COR-L47 (cell line): Measurements from ENCODE around the gene RUNDC3A.
A peak's percentile ranks its signal among the peaks of the same experiment; 100 is the strongest.
"Not testable (repeated sequence)": the region's sequence is repeated elsewhere in the genome, so short reads cannot be mapped to it uniquely, and the experiment has no call there.

Experiments used
- DNase-seq: peaks from one replicate; lab custom pipeline; 2025; lab: John Stamatoyannopoulos, UW

Gene RUNDC3A

DNA sequence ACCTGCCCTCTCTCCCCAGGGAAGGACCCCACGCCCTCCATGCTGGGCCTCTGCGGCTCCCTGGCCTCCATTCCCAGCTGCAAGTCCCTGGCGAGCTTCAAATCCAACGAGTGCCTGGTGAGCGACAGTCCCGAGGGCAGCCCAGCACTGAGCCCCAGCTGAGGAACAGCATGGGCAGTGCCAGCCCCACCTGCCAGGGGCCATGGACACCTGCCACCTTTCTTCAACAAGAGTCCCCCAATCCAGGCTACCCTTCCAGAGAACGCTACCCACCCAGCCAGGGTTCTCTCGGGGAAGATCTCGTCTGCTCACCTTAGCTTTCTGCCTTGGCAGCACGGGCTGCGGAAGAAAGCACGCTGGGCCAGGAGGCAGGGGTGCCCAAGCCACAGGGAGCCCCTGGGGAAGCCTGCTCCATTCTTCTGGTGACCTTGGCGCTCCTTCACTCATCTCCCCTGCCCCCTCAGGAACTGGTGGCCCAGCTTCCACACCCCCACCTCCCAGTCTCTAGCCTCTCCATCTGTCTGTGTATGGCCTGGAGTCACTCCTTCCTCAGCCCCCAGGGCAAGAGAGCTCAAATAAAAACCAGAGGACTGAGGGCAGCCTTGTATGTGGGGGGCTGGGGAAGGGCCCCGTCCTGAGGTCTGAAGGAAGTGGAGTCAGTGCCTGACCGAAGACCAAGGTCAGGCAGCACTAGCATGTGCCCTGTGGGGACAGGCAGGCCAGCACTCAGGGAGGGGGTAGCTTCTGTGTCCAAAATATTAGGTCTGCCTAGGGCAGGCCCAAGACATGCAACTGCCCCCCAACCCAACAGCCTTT is 9.9 kb downstream of the RUNDC3A start:
- DNase-seq = no peak

DNA sequence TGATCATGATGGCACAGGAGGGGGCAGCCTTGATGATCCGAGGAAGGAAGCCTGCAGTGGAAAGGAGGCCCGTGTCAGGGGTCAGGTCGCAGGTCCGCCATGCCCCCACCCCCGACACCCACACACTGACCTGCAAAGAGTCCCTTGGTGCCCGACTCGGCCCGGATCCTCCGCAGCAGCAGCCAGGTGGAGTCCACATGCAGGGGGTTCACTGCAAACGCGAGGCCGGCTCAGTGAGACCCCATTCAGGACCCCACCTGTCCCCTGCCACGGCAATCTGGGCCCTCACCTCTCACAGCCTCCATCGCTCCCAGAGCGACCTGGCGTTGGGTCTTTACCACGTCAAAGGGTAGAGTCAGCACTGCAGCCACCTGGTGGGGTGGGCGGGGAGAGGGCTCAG is 11.7 kb downstream of the RUNDC3A start:
- no peak for DNase-seq

DNA sequence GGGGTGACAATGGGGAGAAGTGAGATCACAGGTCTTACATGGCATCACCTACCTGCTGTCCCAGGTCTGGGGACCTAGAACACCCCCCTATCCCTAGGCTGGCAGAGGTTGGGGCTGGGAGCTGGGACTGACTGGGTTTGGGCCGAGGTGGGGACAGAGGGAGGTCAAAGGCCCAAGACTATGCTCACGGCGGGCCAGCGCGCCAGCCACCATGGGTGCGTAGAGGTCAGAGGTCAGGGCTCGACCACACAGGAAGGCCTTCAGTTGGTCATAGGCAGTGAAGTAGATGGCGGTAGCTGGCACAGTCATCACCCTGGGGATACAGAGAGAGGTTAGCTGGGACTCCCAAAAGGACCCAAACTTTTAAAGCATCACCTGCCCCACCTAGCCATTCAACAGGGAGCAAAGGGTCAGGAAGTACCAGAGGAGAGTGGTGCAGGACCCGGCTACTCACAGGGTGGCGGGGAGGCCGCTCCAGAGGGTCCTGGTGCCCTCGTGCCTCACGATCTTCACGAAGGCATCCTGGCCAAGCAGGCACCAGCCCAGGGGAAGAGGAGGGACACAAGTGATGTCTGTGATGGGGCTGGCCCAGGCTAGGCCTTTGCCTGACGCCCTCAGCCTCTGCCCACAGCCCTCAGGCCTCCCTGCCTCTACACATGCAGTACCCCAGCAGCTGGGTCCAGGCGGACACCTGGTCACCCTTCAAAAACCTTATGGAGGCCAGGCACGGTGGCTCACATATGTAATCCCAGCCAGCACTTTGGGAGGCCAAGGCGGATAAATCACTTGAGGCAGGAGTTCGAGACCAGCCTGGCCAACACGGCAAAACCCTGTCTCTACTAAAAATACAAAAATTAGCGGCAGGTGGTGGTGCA is 13.1 kb downstream of the RUNDC3A start:
- DNase-seq = no peak

DNA sequence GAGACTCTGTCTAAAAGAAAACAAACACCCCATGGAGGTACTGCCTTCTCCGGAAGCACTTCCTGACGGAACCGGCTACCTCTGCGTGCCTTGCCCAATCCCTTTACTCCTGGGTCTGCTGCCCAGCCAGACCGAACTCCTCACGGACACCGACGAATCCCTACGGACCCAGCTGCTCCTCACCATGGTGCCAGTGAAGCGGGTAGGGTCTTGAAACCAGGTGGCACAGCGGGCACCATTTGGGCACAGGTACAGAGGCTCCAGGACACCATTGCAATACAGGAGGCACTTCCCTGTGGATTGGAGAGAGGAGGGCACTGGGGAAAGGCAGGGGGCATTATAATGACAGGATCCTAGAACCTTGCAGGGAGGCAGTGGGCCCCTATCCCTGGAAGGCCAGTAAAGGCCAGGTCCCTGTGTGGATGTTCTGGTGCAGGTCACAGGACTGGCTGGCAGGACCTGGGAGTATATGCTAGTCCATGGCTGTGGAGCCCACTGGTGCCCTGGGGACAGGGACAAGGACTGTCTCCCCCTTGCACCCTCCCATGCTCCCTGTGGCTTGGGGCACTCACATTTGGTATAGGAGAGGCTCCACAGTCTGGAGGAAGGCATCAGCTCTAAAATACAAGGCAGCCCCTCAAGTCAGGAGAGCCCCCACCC is 14.0 kb downstream of the RUNDC3A start:
- no peak for DNase-seq

DNA sequence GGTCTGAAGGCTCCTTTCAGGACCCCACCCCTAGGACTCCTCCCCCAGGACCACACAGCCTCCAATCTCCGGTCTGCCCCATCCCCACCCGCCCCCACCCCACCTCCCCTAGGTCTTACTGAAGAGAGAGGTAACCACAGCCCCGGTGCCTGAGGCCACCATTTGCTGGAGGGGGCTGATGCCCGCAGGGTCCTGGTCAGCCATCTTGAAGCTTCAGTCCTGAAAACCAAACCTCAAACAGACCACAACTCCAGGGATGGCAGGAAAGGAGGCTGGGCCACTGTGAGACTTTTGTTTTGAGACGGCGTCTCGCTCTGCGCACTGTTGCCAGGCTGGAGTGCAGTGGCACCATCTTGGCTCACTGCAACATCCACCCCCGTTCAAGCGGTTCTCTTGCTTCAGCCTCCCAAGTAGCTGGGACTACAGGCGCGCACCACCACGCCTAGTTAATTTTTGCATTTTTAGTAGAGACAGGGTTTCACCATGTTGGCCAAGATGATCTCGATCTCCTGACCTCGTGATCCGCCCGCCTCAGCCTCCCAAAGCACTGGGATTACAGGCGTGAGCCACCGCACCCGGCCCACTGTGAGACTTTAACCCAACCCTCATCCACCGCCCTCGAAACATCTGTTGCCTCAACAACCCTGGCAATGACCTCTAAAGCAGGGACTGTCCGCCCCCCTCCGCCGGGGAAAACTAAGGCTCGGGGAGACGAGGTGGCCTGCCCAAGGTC is 15.1 kb downstream of the RUNDC3A start:
- DNase-seq = no peak

DNA sequence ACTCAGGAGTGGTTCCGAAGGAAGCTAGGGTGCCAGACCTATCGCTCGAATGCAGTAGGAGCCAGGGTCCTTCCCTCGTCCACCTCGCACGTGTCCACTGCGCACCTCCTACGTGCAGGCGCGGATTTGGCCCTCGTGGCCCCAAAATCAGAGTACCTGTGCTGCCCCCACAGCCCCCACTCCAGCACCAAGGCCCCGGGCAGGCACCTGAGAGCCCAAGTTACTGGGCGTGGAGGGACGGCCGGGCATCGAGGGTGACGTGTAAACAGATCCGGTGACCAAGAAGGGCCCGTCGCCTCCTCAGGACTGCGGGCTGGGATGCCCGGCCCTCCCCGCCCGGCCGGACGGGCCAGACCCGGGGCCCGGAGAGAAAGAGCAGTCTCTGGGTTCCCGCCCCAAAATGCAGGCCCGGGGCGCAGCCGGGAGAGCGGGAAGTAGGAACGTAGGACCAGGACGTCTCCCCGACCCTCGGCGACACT is 15.7 kb downstream of the RUNDC3A start:
- DNase-seq = no peak

DNA sequence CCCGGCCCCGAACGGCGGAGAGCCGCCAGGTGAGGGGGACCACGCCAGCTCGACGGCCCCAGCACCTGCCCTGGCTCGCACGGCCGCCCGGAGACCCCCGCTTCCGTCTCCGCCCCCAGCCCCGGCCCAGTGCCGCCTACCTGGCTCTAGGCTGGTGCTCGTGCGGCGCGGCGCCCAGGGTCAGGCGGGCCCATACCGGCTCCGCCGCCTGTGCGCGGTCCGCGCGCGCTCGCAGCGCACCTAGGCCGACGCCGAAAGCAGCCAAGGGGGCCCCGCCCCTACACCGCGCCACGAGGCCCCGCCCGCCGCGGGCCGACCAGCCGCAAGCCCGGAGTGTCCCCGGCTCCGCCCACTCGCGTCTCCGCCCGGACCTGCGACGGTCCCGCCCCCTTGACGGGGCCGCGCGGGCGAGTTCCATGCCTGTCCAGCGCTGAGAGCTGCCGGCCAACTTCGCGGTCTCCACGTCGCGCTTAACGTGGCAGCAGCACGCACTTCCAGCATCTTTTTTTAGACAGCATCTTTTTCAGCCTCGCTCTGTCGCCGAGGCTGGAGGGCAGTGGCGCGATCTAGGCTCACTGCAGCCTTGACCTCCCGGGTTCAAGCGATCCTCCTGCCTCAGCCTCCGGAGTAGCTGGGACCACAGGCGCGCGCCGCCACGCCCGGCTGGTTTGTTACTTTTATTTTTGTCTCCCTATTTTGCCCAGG is 16.3 kb downstream of the RUNDC3A start, which contains the start of gene SLC25A39:
SLC25A39 (minus strand) TSS at position 253 of the 705 bp plus-strand sequence. CDS start 1,261 bp downstream, outside the sequence.
- peak; percentile 92 for DNase-seq

DNA sequence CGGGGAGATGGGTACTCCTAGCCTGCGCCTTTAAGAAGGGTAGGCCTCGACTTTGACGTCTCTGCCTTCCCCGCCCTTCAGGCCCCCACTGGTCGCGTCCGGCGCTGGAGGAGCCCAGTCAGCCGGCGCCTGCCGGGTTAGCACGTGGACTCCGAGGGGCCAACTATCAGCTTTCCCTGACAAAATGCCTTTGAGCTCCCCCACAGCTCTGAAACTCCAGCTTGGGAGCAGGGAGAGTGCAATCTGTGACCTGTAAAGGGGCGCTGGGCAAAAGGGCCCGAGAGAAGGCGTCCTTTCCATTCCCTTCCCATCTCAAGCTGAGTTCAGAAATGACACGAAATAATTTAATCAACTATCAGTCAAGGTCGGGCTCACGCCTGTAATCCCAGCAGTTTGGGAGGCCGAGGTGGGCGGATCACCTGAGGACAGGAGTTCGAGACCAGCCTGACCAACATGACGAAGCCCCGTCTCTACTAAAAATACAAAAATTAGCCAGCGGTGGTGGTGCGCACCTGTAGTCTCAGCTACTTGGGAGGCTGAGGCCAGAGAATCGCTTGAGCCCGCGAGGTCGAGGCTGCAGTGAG is 18.6 kb downstream of the RUNDC3A start:
- peak; percentile 96 for DNase-seq

DNA sequence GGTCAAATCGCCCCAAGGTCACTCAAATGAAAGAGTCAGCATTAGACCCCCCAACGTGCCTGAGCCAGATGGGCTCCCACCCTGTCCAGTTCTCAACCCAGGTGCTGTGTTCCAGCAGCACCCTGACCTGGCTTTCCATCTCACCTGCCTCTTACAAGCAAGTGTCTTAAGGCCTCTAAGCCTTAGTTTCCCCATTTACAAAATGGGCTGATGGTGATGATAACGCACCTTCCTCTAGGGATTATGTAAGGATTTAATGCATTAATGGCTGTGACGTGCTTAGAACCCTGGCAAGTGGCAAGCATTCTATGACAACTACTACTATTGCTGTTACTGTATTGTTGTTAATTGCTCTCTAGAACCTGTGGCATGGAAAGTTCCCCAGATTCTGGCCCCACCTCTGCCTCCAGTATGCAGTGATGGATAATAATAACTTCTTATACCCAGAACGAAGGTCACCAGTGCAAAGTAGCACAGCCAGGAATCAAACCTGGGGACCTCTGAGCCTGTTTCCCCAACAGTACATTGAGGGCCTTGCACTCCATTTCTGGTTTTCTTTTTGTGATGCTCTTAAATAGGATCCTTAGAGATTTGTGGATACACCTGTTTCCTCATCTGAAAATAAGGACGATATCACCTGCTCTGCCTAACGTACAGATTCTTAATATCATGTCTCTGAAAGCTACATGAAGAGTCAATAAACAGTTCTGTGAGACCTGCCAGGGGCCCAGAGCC is 19.5 kb downstream of the RUNDC3A start:
- no peak for DNase-seq

DNA sequence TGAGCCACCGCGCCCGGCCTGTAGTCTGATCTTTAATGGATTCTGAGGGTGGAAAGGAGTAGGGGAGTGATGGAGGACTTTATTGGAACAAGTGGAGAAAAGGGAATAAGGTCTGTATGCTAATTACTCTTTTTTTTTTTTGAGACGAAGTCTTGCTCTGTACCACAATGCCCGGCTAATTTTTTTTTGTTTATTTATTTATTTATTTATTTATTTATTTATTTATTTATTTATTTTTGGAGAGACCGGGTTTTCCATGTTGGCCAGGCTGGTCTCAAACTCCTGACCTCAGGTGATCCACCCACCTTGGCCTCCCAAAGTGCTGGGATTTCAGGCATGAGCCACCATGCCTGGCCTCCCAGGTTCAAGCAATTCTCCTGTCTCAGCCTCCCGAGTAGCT is 21.1 kb downstream of the RUNDC3A start:
- not testable (repeated sequence) for DNase-seq

DNA sequence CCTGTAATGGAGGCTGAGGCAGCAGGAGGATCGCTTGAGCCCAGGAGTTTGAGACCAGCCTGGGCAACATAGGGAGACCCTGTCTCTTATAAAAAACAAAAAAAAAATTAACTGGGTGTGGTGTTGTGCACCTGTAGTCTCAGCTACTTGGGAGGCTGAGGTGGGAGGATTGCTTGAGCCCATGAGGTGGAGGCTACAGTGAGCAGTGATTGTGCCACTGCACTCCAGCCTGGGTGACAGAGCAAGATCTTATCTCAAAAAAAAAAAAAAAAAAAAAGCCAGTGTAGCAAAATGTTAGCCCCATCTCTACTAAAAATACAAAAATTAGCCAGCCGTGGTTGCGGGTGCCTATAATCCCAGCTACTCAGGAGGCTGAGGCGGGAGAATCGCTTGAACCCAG is 21.9 kb downstream of the RUNDC3A start:
- not testable (repeated sequence) for DNase-seq

DNA sequence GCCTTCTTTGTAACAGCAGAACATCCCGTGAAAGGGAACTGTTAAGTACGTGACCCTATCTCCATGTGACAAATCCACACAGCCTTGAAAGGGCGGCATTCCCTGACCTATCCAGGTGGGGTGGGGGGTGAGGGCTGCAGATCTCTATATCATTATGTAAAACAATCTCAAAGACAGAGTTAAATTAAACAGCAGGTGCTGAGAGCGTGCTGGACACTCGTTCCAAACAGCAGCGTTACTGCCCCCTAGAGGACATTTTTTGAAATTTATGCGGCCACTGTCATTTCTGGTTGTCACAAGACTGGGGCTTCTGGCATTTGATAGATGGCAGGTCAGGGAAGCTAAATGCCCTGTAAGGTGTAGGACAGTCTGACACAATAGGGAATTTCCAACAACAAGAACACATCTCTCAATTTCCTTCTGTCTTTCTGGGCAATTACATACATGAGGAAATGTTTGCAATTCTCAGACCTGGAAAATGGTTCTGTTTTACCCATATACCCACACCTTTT is 22.9 kb downstream of the RUNDC3A start:
- peak; percentile 81 for DNase-seq

DNA sequence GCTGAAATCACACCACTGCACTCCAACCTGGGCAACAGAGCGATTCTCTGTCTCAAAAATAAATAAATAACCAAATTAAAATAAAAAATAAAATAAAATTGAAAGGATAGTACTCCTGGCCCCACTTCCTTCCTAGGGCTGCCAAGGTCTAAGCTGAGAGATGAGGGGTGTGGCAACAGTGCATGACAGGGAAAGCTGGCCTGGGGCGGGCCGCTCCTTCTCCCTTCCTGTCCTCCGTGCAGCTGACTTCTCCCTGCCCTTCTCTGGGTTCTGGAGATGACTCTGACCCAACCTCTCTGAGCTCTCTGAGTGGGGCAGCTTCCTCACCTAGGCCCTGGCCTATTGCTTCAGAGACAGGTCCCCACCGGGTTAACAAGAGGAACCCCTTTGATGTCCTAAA is 25.0 kb downstream of the RUNDC3A start:
- no peak for DNase-seq

DNA sequence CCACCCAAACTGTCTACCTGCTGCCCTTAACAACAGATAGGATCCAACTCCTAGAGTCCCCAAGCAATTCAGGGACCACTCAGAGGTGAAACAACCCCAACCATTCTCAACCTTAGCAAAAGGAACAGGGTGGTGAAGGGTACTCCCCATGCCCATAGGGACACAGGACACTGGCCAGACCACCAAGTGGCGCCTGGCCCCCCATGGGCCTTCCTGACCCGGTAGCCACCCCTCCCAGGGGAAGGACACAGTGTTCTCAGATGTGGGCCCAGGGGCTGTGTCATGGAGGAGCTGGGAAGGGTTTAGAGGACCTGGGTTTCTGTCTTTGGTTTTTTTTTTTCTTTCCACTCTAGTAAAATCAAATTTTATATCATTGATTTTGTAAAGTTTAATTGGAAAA is 25.9 kb downstream of the RUNDC3A start:
- DNase-seq = no peak

DNA sequence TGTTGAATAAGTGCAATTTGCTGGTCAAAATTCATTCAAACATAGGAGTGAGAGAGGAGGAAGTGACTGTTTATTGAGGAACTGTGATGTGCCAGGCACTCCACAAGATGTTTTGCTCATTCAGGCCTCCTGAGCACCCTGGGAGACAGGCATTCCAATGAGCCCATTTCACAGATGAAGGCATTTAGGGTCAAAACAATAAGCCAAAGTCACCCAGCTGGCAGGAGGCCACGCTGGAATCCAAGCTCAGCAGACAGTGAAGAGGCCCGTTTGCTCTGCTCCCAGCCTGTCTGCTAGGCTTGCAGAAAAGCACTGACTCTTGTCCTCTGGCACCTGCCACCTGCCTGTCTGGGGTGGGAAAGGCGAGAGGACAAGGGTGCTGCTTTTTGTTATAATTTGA is 26.3 kb downstream of the RUNDC3A start:
- DNase-seq = no peak

DNA sequence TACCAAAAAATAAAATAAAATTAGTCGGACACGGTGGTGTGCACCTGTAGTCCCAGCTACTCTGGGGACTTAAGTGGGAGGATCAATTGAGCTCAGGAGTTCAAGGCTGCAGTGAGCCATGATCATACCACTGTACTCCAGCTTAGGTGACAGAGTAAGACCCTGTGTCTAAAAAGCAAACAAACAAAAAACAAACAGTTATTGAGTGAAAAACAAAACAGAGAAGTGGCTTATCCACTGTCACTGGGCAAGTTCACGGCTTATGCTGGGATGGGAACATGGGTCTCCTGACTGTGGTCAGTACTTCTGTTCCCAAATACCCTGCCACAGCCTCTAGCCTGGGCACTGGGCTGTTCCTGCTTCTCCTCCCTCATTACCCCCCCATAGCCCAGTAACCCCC is 27.2 kb downstream of the RUNDC3A start:
- no peak for DNase-seq

DNA sequence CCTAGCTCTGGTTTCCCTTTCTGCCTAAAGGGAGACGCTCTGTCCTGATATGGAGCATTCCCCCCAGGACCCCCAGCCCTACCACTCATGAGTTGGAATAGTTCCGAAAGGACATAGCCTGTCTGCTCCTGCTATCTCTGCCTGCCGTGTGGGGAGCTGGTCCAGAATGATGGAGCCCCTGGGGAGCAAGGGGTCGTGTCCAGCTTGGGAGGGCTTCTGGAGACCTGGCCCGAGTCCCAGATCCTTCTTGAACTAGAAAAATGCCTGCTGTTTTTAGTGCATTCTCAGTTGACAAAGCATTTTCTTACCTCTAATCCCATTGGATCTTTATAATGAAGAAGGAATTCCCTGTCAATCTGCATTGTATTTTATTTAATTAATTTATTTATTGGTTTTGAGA is 27.6 kb downstream of the RUNDC3A start:
- DNase-seq = no peak

DNA sequence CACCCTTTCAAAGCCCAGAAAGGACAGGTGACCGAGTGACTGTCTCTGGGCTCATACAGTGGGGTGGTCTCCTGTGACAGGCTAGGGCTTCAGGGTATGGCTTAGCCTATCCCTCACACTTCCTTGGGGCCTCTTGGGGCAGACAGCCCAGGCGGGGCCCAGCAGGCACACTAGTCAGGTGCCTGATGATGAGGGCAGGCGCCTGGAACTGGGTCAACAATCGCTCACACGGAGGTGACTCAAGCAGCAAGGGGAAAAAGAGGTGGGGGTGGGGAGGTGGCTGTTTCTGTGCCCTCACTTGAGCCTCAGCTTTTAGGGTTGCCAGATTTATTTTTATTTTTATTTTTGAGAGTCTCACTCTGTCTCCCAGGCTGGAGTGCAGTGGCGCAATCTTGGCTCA is 30.3 kb downstream of the RUNDC3A start:
- no peak for DNase-seq

DNA sequence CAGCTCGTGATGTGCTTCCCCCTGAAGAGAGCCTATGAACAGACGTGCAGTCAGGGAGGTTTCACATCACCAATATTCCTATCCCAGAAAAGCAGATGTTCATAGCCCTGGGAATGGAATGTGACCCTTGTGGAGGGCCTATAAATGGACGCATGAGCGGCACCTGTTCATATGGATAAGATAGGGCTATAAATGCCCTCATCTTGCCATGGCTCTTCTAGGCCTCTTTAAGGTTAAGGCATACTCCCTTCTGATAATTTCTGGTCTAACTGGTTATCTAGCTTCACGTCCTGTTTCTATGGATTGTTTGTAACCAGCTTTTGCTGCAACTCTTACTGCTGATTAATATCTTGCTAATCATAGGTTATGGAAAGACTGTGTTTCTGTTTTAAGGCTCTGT is 32.2 kb downstream of the RUNDC3A start:
- DNase-seq = not testable (repeated sequence)
